Sigmoid colon (tissue), 3 donors: Measurements from ENCODE around the gene TTYH3.

ENCODE experiments used
- POLR2A ChIP-seq, 2 donors: fragments of 450-650 bp; IDR thresholded peaks; one replicate each; pipeline ENCODE4 v1.6.1; 2016; ENCODE audit warnings: antibody characterized with exemption in 2 of 2, mild to moderate bottlenecking in 2 of 2, moderate library complexity in 2 of 2
- TF ChIP-seq, protein P1 (sequence below), 4 experiments: fragments of 450-650 bp in 3 of 4; fragments of 200-600 bp in 1 of 4; IDR thresholded peaks; one replicate each; pipeline ENCODE4 v1.5.1; 2016 to 2019; ENCODE audit warnings: antibody characterized with exemption in 4 of 4, mild to moderate bottlenecking in 3 of 4, moderate library complexity in 2 of 4

DNA sequence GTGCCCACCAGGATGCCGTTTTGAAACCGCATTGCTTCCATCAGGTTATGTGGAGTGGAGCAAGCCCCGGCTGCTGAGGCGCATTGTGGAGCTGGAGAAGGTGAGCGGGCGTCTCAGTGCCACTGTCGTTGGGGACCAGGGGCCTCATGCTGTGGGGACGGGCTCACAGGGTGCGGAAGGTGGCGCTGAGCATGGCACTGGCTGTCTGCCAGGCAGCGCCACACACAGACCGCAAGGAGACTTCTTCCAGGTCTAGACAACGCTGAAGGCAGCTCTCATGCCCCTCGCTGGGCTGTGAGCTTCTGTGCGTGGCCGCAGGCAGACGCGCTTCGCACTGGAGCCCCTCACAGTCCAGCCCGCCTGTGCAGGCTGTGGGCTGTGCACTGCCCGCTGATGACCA lies 44.0 kb upstream of the TTYH3 start:
- TF ChIP-seq, protein P1, sequence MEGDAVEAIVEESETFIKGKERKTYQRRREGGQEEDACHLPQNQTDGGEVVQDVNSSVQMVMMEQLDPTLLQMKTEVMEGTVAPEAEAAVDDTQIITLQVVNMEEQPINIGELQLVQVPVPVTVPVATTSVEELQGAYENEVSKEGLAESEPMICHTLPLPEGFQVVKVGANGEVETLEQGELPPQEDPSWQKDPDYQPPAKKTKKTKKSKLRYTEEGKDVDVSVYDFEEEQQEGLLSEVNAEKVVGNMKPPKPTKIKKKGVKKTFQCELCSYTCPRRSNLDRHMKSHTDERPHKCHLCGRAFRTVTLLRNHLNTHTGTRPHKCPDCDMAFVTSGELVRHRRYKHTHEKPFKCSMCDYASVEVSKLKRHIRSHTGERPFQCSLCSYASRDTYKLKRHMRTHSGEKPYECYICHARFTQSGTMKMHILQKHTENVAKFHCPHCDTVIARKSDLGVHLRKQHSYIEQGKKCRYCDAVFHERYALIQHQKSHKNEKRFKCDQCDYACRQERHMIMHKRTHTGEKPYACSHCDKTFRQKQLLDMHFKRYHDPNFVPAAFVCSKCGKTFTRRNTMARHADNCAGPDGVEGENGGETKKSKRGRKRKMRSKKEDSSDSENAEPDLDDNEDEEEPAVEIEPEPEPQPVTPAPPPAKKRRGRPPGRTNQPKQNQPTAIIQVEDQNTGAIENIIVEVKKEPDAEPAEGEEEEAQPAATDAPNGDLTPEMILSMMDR (IDR thresholded peaks at IDR 0.05), result no peak
- TF ChIP-seq POLR2A (IDR thresholded peaks at IDR 0.05), result no peak
